Panc1 (cell line): ENCODE measurements around the gene UBE2K. TPM values are rescaled to one million over a fixed set of nuclear protein-coding genes. Genes with fewer than 3 reads are reported as not detected.

Experiments
- ATAC-seq: fragments of 200-7000 bp; cut with Tn5 transposase; 2 replicates; pipeline ENCODE4 v1.9.1; 2020; ENCODE audit warnings: mild to moderate bottlenecking, moderate library complexity
- BruUV-seq: library from RNA; stranded (reverse); fragments of 400-500 nt; replicated peaks from 2 replicates; lab custom pipeline; 2021; lab: Mats Ljungman, UMichigan
- CTCF ChIA-PET: fragments of 300-600 bp; sonication (Branson Sonifier 250); formaldehyde crosslinking; loops from one replicate; lab custom pipeline; 2022; ENCODE audit warnings: antibody characterized with exemption; lab: Charles Lee
- POLR2A ChIA-PET: fragments of 300-600 bp; sonication (Branson Sonifier 250); formaldehyde crosslinking; loops from one replicate; lab custom pipeline; 2022; ENCODE audit warnings: antibody characterized with exemption; lab: Charles Lee
- DNase-seq: peaks from one replicate; pipeline ENCODE4 v3.0.0-alpha.2; 2010; ENCODE audit warnings: low read depth, low spot score
- H3K27ac ChIP-seq: 2 replicates; pipeline ENCODE4 v1.5.1; 2011; ENCODE audit warnings: mild to moderate bottlenecking, low read length, inconsistent platforms
- H3K27me3 ChIP-seq: fragments of 200-500 bp; sonication (Bioruptor generic); 2 replicates; pipeline ENCODE4 v1.6.0; 2014; ENCODE audit warnings: low read length, inconsistent platforms; ENCODE audit not compliant: control insufficient read depth, insufficient read depth
- H3K36me3 ChIP-seq: fragments of 200-500 bp; sonication (Bioruptor generic); 2 replicates; pipeline ENCODE4 v1.5.1; 2014; ENCODE audit warnings: inconsistent platforms, mild to moderate bottlenecking, low read length, moderate library complexity; ENCODE audit not compliant: control insufficient read depth, insufficient read depth
- H3K4me1 ChIP-seq: 2 replicates; pipeline ENCODE4 v1.5.1; 2011; ENCODE audit warnings: inconsistent platforms, mild to moderate bottlenecking, low read length, moderate library complexity; ENCODE audit not compliant: control insufficient read depth, insufficient read depth
- H3K4me3 ChIP-seq, 2 experiments: 2 replicates each; pipeline ENCODE4 v1.5.1; 2011 to 2012; ENCODE audit warnings: low read depth in 2 of 2, low read length in 2 of 2, mild to moderate bottlenecking in 2 of 2, inconsistent platforms in 1 of 2, moderate library complexity in 1 of 2
- H3K9me3 ChIP-seq: fragments of 200-500 bp; sonication (Bioruptor generic); 2 replicates; pipeline ENCODE4 v1.5.1; 2014; ENCODE audit warnings: low read depth, mild to moderate bottlenecking, inconsistent platforms, low read length, moderate library complexity; ENCODE audit not compliant: control insufficient read depth, insufficient read depth
- CTCF ChIP-seq: fragments of 450-650 bp; IDR thresholded peaks from 2 replicates; pipeline ENCODE4 v1.5.1; 2017; ENCODE audit warnings: mild to moderate bottlenecking
- POLR2AphosphoS5 ChIP-seq: IDR thresholded peaks from 2 replicates; pipeline ENCODE4 v1.6.1; 2012; ENCODE audit warnings: mild to moderate bottlenecking, low read depth, low read length, moderate library complexity
- REST ChIP-seq, 2 experiments: IDR thresholded peaks; 2 replicates each; pipeline ENCODE4 v1.6.1; 2011 to 2012; ENCODE audit warnings: low read depth in 2 of 2, control low read depth in 1 of 2, low read length in 1 of 2, mild to moderate bottlenecking in 1 of 2, moderate library complexity in 1 of 2; ENCODE audit not compliant: insufficient read depth in 1 of 2
- SIN3A ChIP-seq: IDR thresholded peaks from 2 replicates; pipeline ENCODE4 v1.6.1; 2012; ENCODE audit warnings: low read depth, mild to moderate bottlenecking, low read length, moderate library complexity, borderline replicate concordance; ENCODE audit not compliant: insufficient read depth
- TCF7L2 ChIP-seq: IDR thresholded peaks from 2 replicates; pipeline ENCODE4 v1.6.1; 2011; ENCODE audit warnings: mild to moderate bottlenecking, low read depth, low read length, inconsistent platforms
- in situ Hi-C: cut with HindIII; loops from 2 replicates; pipeline ENCODE4 v1.10.0; 2016; ENCODE audit warnings: low sequenced_read_pairs, low pct_unique_long_range_greater_than_20kb
- intact Hi-C: fragments of 100-400 bp; cut with micrococcal nuclease; formaldehyde crosslinking; loops from one replicate; pipeline ENCODE4 v1.10.0; 2022; ENCODE audit not compliant: unreplicated experiment
- total RNA-seq: library from RNA; stranded (reverse); gene quantifications from one replicate; pipeline ENCODE4 v1.2.1, GENCODE V29; 2021; ENCODE audit not compliant: unreplicated experiment

Gene UBE2K
- total RNA-seq, 1 experiment from 2014 or later, result 84.1 TPM

- no TSS peak for BruUV-seq
- no peak for ATAC-seq
- Histone ChIP-seq H3K4me1 (no peaks in the 10 kb centered on the region), H3K4me3 (no peak overlapping the region), H3K27ac (no peak overlapping the region), H3K27me3 (no peaks in the 10 kb centered on the region), H3K36me3 (no peaks in the 10 kb centered on the region), H3K9me3 (no peaks in the 10 kb centered on the region)
- ChIA-PET POLR2A (no interaction called here), CTCF (no interaction called here)
- DNase-seq, result no peak
- intact Hi-C loops (no loop called here), in situ Hi-C loops (no loop called here)
- TF ChIP-seq POLR2AphosphoS5, result no peak
- no peak for TF ChIP-seq CTCF
- TF ChIP-seq REST (IDR thresholded peaks at IDR 0.05; ENCODE audit: insufficient read depth in 1 of 2, low read depth in 2 of 2, low read length in 1 of 2), result no peak
- no peak for TF ChIP-seq SIN3A
- no peak for TF ChIP-seq TCF7L2
These were observed 37.9 kb upstream of the UBE2K start for GRCh38 chr4:39660045-39660444.

GRCh38 chr4:39660757-39661156 is 37.2 kb upstream of the UBE2K start:
- ChIA-PET CTCF (no interaction called here), POLR2A (no interaction called here)
- Histone ChIP-seq H3K4me1 (no peaks in the 10 kb centered on the region), H3K9me3 (no peaks in the 10 kb centered on the region), H3K36me3 (no peaks in the 10 kb centered on the region), H3K27me3 (no peaks in the 10 kb centered on the region), H3K4me3 (no peak overlapping the region), H3K27ac (no peak overlapping the region)
- TF ChIP-seq TCF7L2, result no peak
- TF ChIP-seq CTCF, result no peak
- no peak for TF ChIP-seq POLR2AphosphoS5
- TF ChIP-seq SIN3A, result no peak
- TF ChIP-seq REST (IDR thresholded peaks at IDR 0.05; ENCODE audit: insufficient read depth in 1 of 2, low read depth in 2 of 2, low read length in 1 of 2), result no peak
- intact Hi-C loops, result no loop called here
- in situ Hi-C loops, result no loop called here
- ATAC-seq, result no peak
- no TSS peak for BruUV-seq
- DNase-seq, result no peak
